OCI-LY7 (cell line): Measurements from ENCODE around the gene TMEM131L. TPM values are rescaled to one million over a fixed set of nuclear protein-coding genes. Genes with fewer than 3 reads are reported as not detected.

Experiments used
- BruUV-seq: library from RNA; stranded (reverse); fragments of 400-500 nt; replicated peaks from 2 replicates; lab custom pipeline; 2021; lab: Mats Ljungman, UMichigan
- CTCF ChIA-PET: fragments of 300-600 bp; sonication (Branson Sonifier 250); formaldehyde crosslinking; loops from one replicate; lab custom pipeline; 2022; ENCODE audit warnings: antibody characterized with exemption; ENCODE audit not compliant: unreplicated experiment; lab: Charles Lee
- POLR2A ChIA-PET: fragments of 300-600 bp; sonication (Branson Sonifier 250); formaldehyde crosslinking; loops from one replicate; lab custom pipeline; 2022; ENCODE audit warnings: antibody characterized with exemption; lab: Charles Lee
- DNase-seq: peaks from one replicate; pipeline ENCODE4 v3.0.0-alpha.2; 2015; ENCODE audit warnings: low spot score
- H2AFZ ChIP-seq: fragments of 200-600 bp; sonication (generic), shearing (Covaris generic); 2 replicates; pipeline ENCODE4 v1.6.1; 2014; ENCODE audit warnings: mild to moderate bottlenecking, antibody characterized with exemption, low read length, moderate library complexity
- H3K27ac ChIP-seq: fragments of 200-600 bp; sonication (generic); 2 replicates; pipeline ENCODE4 v1.5.1; 2014; ENCODE audit warnings: mixed run types, low read depth, mild to moderate bottlenecking, moderate library complexity, low read length, inconsistent platforms; ENCODE audit not compliant: poor library complexity, severe bottlenecking
- H3K36me3 ChIP-seq: fragments of 200-600 bp; sonication (generic); 2 replicates; pipeline ENCODE4 v1.6.1; 2014; ENCODE audit warnings: mild to moderate bottlenecking, antibody characterized with exemption, low read length, moderate library complexity, mixed read lengths; ENCODE audit not compliant: insufficient read depth
- H3K4me1 ChIP-seq: fragments of 200-600 bp; sonication (generic); 2 replicates; pipeline ENCODE4 v1.5.1; 2014; ENCODE audit warnings: mild to moderate bottlenecking, low read length; ENCODE audit not compliant: insufficient read depth, poor library complexity, severe bottlenecking
- H3K4me2 ChIP-seq: fragments of 200-600 bp; sonication (generic); 2 replicates; pipeline ENCODE4 v1.6.1; 2014; ENCODE audit warnings: mild to moderate bottlenecking, low read length
- H3K4me3 ChIP-seq: fragments of 200-600 bp; sonication (generic); 2 replicates; pipeline ENCODE4 v1.5.1; 2014; ENCODE audit warnings: mild to moderate bottlenecking, low read depth, low read length; ENCODE audit not compliant: poor library complexity, severe bottlenecking
- H3K79me2 ChIP-seq: fragments of 200-600 bp; sonication (generic); 2 replicates; pipeline ENCODE4 v1.6.1; 2016; ENCODE audit warnings: low read depth, mild to moderate bottlenecking, low read length, moderate library complexity, mixed read lengths; ENCODE audit not compliant: insufficient read depth
- H3K9me2 ChIP-seq: fragments of 200-600 bp; sonication (generic); 2 replicates; pipeline ENCODE4 v1.6.1; 2016; ENCODE audit warnings: mild to moderate bottlenecking, low read length, mixed read lengths; ENCODE audit not compliant: insufficient read depth
- H3K9me3 ChIP-seq: fragments of 200-600 bp; sonication (generic); 2 replicates; pipeline ENCODE4 v1.6.1; 2014; ENCODE audit warnings: mild to moderate bottlenecking, mixed run types, low read length, mixed read lengths
- H4K20me1 ChIP-seq: fragments of 200-600 bp; sonication (generic); 2 replicates; pipeline ENCODE4 v1.6.1; 2014; ENCODE audit warnings: mild to moderate bottlenecking, antibody characterized with exemption, low read length, moderate library complexity, mixed read lengths; ENCODE audit not compliant: insufficient read depth
- EZH2phosphoT487 ChIP-seq: fragments of 200-600 bp; sonication (generic); IDR thresholded peaks from 2 replicates; pipeline ENCODE4 v1.6.1; 2018; ENCODE audit warnings: low read depth, borderline replicate concordance, mild to moderate bottlenecking, mixed run types, antibody characterized with exemption, low read length, moderate library complexity, mixed read lengths
- intact Hi-C: fragments of 100-400 bp; cut with micrococcal nuclease; formaldehyde crosslinking; loops from one replicate; pipeline ENCODE4 v1.10.0; 2022; ENCODE audit not compliant: unreplicated experiment
- total RNA-seq, 2 experiments: library from RNA; depleted of rRNA in 1 of 2; stranded (reverse); fragments of >200 nt in 1 of 2; shearing (Covaris generic) in 1 of 2; gene quantifications; 2 replicates each; pipeline ENCODE4 v1.2.3, GENCODE V29; 2014 to 2022
- TF ChIP-seq, protein P1 (sequence below): fragments of 200-600 bp; sonication (generic); conservative IDR thresholded peaks from 2 replicates; pipeline ENCODE4 v1.5.1; 2014; ENCODE audit warnings: mild to moderate bottlenecking, antibody characterized with exemption, low read length, moderate library complexity, mixed read lengths

The TMEM131L gene
- total RNA-seq, 2 experiments from 2014 or later = 133 to 148 TPM

DNA sequence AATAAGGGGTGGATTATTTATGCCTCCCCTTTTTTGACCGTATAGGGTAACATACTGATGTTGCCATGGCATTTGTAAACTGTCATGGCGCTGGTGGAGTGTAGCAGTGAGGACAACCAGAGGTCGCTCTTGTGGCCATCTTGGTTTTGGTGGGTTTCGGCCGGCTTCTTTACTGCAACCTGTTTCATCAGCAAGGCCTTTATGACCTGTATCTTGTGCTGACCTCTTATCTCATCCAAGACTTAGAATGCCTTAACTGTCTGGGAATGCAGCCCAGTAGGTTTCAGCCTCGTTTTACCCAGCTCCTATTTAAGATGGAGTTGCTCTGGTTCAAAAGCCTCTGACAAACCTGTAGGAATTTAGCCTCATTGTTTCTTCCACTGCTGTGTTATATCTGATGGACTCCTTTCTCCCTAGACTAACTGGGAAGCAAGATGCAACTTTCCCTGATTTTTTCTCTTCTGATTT is 71.4 kb downstream of the TMEM131L start:
- CTCF ChIA-PET = interaction anchor here (0.6 kb wide), 1 partner anchor 16 kb away, joined by 3 read pairs; no protein-coding TSS in a partner anchor
- BruUV-seq = no TSS peak
- no peaks in the 10 kb centered on the region for H3K9me2 ChIP-seq
- TF ChIP-seq EZH2phosphoT487 = no peak
- TF ChIP-seq, protein P1, sequence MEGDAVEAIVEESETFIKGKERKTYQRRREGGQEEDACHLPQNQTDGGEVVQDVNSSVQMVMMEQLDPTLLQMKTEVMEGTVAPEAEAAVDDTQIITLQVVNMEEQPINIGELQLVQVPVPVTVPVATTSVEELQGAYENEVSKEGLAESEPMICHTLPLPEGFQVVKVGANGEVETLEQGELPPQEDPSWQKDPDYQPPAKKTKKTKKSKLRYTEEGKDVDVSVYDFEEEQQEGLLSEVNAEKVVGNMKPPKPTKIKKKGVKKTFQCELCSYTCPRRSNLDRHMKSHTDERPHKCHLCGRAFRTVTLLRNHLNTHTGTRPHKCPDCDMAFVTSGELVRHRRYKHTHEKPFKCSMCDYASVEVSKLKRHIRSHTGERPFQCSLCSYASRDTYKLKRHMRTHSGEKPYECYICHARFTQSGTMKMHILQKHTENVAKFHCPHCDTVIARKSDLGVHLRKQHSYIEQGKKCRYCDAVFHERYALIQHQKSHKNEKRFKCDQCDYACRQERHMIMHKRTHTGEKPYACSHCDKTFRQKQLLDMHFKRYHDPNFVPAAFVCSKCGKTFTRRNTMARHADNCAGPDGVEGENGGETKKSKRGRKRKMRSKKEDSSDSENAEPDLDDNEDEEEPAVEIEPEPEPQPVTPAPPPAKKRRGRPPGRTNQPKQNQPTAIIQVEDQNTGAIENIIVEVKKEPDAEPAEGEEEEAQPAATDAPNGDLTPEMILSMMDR = no peak
- H3K4me2 ChIP-seq = no peak overlapping the region
- peaks cover 98% of the 10 kb centered on the region for H3K36me3 ChIP-seq
- no peak for DNase-seq
- POLR2A ChIA-PET = no interaction called here
- H3K4me1 ChIP-seq = peaks cover 28% of the 10 kb centered on the region
- H3K4me3 ChIP-seq = no peak overlapping the region
- no peak overlapping the region for H2AFZ ChIP-seq
- H4K20me1 ChIP-seq = peaks cover 38% of the 10 kb centered on the region
- no peaks in the 10 kb centered on the region for H3K9me3 ChIP-seq
- intact Hi-C loops = no loop called here
- H3K27ac ChIP-seq = no peak overlapping the region
- H3K79me2 ChIP-seq = peaks cover 100% of the 10 kb centered on the region

DNA sequence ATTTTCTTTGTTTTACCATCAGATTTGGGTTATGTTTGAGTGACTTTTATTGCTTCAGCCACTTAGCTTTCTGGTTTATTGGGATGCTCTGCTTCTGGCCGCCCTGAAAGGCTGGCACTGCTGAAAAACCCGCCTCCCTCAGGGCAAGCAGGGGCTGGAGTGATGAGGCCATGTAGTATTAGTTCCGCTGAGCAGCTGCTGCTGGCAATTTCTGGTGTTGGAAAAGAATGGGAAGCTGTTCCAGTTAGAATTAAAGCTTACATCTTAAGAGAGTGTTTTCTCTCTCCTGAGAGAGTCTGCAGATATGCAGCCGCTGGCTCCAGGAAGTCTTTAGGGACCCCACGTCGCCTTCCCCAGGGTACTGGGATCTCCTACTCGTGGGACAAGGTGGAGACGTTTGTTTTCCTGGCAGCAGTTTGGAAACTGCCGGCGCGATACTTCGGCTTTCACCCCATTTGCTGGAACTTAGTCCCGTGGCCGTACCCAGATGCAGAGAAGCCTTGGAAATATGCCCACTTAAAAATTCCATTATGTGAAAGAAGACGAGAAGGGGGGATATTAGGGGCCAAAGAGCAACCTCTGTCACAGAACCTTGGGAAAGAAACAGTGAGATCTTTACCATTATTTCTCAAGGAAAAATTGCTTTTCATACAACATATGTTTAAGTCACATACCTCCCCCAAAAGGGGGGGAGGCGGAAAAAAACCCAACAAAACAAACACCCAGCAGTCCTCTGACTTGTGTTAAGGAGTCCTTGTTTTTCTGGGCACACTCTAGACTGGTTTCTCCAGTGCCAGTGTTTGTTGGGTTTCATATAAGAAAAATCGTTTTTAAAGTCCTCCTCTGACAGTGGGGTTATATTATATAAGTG is 72.6 kb downstream of the TMEM131L start:
- peaks cover 100% of the 10 kb centered on the region for H3K79me2 ChIP-seq
- H3K27ac ChIP-seq = no peak overlapping the region
- POLR2A ChIA-PET = interaction anchor here (0.7 to 1.2 kb wide), 4 partner anchors 10 to 392 kb away, joined by 3 to 7 read pairs (median 4); no protein-coding TSS in a partner anchor
- no peaks in the 10 kb centered on the region for H3K9me2 ChIP-seq
- H3K4me2 ChIP-seq = no peak overlapping the region
- H3K9me3 ChIP-seq = no peaks in the 10 kb centered on the region
- H4K20me1 ChIP-seq = peaks cover 38% of the 10 kb centered on the region
- no TSS peak for BruUV-seq
- TF ChIP-seq EZH2phosphoT487 = no peak
- TF ChIP-seq, protein P1 = no peak
- peaks cover 26% of the 10 kb centered on the region for H3K4me1 ChIP-seq
- no peak for DNase-seq
- no peak overlapping the region for H3K4me3 ChIP-seq
- CTCF ChIA-PET = no interaction called here
- H2AFZ ChIP-seq = no peak overlapping the region
- H3K36me3 ChIP-seq = peaks cover 98% of the 10 kb centered on the region
- intact Hi-C loops = no loop called here
